Measurements from ENCODE around the gene SURF6. TPM values are rescaled to one million over a fixed set of nuclear protein-coding genes. Genes with fewer than 3 reads are reported as not detected.
A peak's percentile ranks its signal among the peaks of the same experiment; 100 is the strongest.

The SURF6 gene
- total RNA-seq, 1 donor from 2014 or later = 25.2 TPM

- DNase-seq (ENCODE audit: low spot score) = no peak
These were observed 32.4 kb upstream of the SURF6 start for GRCh38 chr9:133368249-133368881.

- no peak for DNase-seq (ENCODE audit: low spot score)
These were observed 31.8 kb upstream of the SURF6 start for GRCh38 chr9:133367778-133368177.

GRCh38 chr9:133367221-133367620 is 31.2 kb upstream of the SURF6 start:
- DNase-seq (ENCODE audit: low spot score) = no peak

- DNase-seq (ENCODE audit: low spot score) = no peak
These were observed 30.4 kb upstream of the SURF6 start for GRCh38 chr9:133366435-133366834.

- DNase-seq (ENCODE audit: low spot score) = no peak
These were observed 26.5 kb upstream of the SURF6 start for GRCh38 chr9:133362359-133363044.

GRCh38 chr9:133361507-133362092 is 25.6 kb upstream of the SURF6 start:
- no peak for DNase-seq (ENCODE audit: low spot score)

GRCh38 chr9:133360400-133361393 is 24.7 kb upstream of the SURF6 start:
- no peak for DNase-seq (ENCODE audit: low spot score)

GRCh38 chr9:133359399-133360175 is 23.6 kb upstream of the SURF6 start:
- no peak for DNase-seq (ENCODE audit: low spot score)

- DNase-seq (ENCODE audit: low spot score) = no peak
These were observed 21.7 kb upstream of the SURF6 start for GRCh38 chr9:133357656-133358055.

GRCh38 chr9:133356391-133357091 is 20.6 kb upstream of the SURF6 start, which contains the start of the genes SURF1 and SURF2:
TSS of gene SURF1 (minus strand) at chr9:133356487. CDS start at chr9:133356453, 34 bp downstream.
TSS of gene SURF2 (plus strand) at chr9:133356550. CDS start at chr9:133356593, 43 bp downstream.
- peak; percentile 89 for DNase-seq (ENCODE audit: low spot score)

- no peak for DNase-seq (ENCODE audit: low spot score)
These were observed 19.9 kb upstream of the SURF6 start for GRCh38 chr9:133355881-133356357.

- DNase-seq (ENCODE audit: low spot score) = no peak
These were observed 18.8 kb upstream of the SURF6 start for GRCh38 chr9:133354766-133355165.

- no peak for DNase-seq (ENCODE audit: low spot score)
These were observed 17.6 kb upstream of the SURF6 start for GRCh38 chr9:133353548-133353947.

GRCh38 chr9:133352635-133353340 is 16.8 kb upstream of the SURF6 start:
- no peak for DNase-seq (ENCODE audit: low spot score)

GRCh38 chr9:133351908-133352634 is 16.1 kb upstream of the SURF6 start:
- DNase-seq (ENCODE audit: low spot score) = peak; percentile 39

GRCh38 chr9:133351526-133351907 is 15.5 kb upstream of the SURF6 start:
- DNase-seq (ENCODE audit: low spot score) = no peak

- DNase-seq (ENCODE audit: low spot score) = no peak
These were observed 14.1 kb upstream of the SURF6 start for GRCh38 chr9:133349965-133350616.
